Endodermal cell (in vitro differentiated cells): Measurements from ENCODE around the gene DENND5A. TPM values are rescaled to one million over a fixed set of nuclear protein-coding genes. Genes with fewer than 3 reads are reported as not detected.

Experiments
- DNase-seq: peaks from one replicate; pipeline ENCODE4 v3.0.0-alpha.2; 2017
- H3K27ac ChIP-seq: 2 replicates; pipeline ENCODE4 v1.5.1; 2013; ENCODE audit warnings: mild to moderate bottlenecking, low read depth, low read length, moderate library complexity
- H3K27me3 ChIP-seq: 2 replicates; pipeline ENCODE4 v1.6.1; 2013; ENCODE audit warnings: mild to moderate bottlenecking, low read length, moderate library complexity; ENCODE audit not compliant: insufficient read depth, control insufficient read depth, poor library complexity, severe bottlenecking
- H3K36me3 ChIP-seq: 2 replicates; pipeline ENCODE4 v1.7.0; 2013; ENCODE audit warnings: mild to moderate bottlenecking, low read length, moderate library complexity; ENCODE audit not compliant: control insufficient read depth, insufficient read depth
- H3K4me1 ChIP-seq: one replicate; pipeline ENCODE4 v1.7.0; 2013; ENCODE audit warnings: low read length; ENCODE audit not compliant: control insufficient read depth, insufficient read depth
- H3K4me3 ChIP-seq: 2 replicates; pipeline ENCODE4 v1.5.1; 2013; ENCODE audit warnings: mild to moderate bottlenecking, low read length, moderate library complexity
- H3K9ac ChIP-seq: 2 replicates; pipeline ENCODE4 v1.6.1; 2013; ENCODE audit warnings: mild to moderate bottlenecking, low read length, moderate library complexity; ENCODE audit not compliant: poor library complexity, severe bottlenecking; ENCODE audit errors: extremely low read depth
- H3K9me3 ChIP-seq: 2 replicates; pipeline ENCODE4 v1.6.1; 2013; ENCODE audit warnings: mild to moderate bottlenecking, low read length, moderate library complexity; ENCODE audit not compliant: control insufficient read depth
- H3K27ac Mint-ChIP-seq: 2 replicates; pipeline ENCODE4 v1.8.0; 2020; ENCODE audit warnings: mixed read lengths
- H3K27me3 Mint-ChIP-seq: 2 replicates; pipeline ENCODE4 v1.8.0; 2021; ENCODE audit warnings: mild to moderate bottlenecking, mixed read lengths; ENCODE audit not compliant: insufficient read depth
- H3K36me3 Mint-ChIP-seq: 2 replicates; pipeline ENCODE4 v1.8.0; 2020; ENCODE audit warnings: low read depth, mixed read lengths
- H3K4me1 Mint-ChIP-seq: 2 replicates; pipeline ENCODE4 v1.8.0; 2020; ENCODE audit warnings: mixed read lengths
- H3K4me3 Mint-ChIP-seq: 2 replicates; pipeline ENCODE4 v1.8.0; 2020; ENCODE audit warnings: mild to moderate bottlenecking, moderate library complexity, mixed read lengths
- H3K9me3 Mint-ChIP-seq: 2 replicates; pipeline ENCODE4 v1.8.0; 2020; ENCODE audit warnings: mild to moderate bottlenecking, mixed read lengths
- WGBS, 2 experiments: methylation state at CpG; one replicate each; pipeline versions ENCODE4 v1.1.5 to v1.1.7; 2013; ENCODE audit warnings: missing lambda C conversion rate in 2 of 2, mixed read lengths in 1 of 2; ENCODE audit not compliant: insufficient coverage in 1 of 2, insufficient read length in 1 of 2; 5-methylcytosine and 5-hydroxymethylcytosine counted together
- total RNA-seq, 2 donors: library from RNA; stranded (reverse); fragmentation: NEBNext Ultra II Directional in 1 of 2; extraction: Animal tissue kit (Norgen Biotek cat#: 25700) in 1 of 2; gene quantifications; 2 replicates in 1 of 2; 3 replicates in 1 of 2; pipeline ENCODE4 v1.2.1, GENCODE V29; 2021
- TF ChIP-seq, protein P1 (sequence below): fragments of 200-600 bp; sonication (generic); conservative IDR thresholded peaks from 2 replicates; pipeline ENCODE4 v1.5.0; 2021; ENCODE audit warnings: antibody characterized with exemption, mild to moderate bottlenecking

The DENND5A gene
- total RNA-seq, 2 donors from 2014 or later: 119 to 171 TPM

DNA sequence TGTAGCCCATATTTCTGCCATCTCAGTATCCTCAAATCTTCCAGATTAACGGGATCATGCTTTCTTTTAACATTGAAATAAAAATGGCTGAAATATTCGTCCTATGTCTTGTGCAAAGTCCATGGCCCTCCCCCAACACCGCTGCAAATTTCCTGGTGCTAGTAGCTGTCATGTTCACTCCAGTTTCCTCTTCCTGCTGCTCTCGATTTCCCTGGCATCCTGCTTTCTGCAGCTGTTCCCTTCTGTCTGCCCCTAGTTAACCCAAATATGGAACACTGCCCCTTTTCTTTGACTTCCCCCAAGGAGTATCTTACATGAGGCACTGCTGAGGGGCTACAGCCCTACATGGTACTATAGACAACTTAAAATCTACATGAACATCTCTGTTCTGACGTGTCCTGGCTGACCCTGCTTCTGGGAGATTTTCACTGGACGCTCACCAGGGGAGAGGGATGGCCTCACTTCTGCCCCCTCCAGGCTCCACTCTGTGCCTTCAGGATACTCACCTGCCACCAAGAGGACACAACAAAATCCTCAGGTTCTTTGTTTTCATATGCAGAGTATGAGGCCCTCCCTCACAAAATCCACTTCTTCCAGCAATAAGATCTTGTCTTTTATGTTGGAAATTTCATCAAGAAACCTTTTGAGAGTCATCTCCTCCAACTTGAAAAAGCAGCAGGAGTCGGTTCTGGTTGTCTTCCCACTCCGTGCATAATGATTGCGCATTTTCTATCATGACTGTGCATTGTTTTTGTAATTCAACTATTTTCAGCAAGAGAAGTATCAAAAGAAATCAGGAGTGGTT, 144.3 kb downstream of the DENND5A start:
- Histone ChIP-seq H3K27me3 (no peaks in the 10 kb centered on the region), H3K36me3 (no peaks in the 10 kb centered on the region), H3K9ac (no peak overlapping the region), H3K9me3 (no peaks in the 10 kb centered on the region), H3K27ac (no peak overlapping the region), H3K4me1 (no peaks in the 10 kb centered on the region), H3K4me3 (no peak overlapping the region)
- Mint-ChIP-seq H3K4me3 (no peak overlapping the region), H3K36me3 (no peaks in the 10 kb centered on the region), H3K27ac (peak overlapping the region; percentile 26), H3K4me1 (peaks cover 8% of the 10 kb centered on the region), H3K27me3 (no peaks in the 10 kb centered on the region), H3K9me3 (no peaks in the 10 kb centered on the region)
- 63 to 68% methylated on average over 8 to 9 of the region's 9 CpGs for WGBS, 2 experiments
- TF ChIP-seq, protein P1, sequence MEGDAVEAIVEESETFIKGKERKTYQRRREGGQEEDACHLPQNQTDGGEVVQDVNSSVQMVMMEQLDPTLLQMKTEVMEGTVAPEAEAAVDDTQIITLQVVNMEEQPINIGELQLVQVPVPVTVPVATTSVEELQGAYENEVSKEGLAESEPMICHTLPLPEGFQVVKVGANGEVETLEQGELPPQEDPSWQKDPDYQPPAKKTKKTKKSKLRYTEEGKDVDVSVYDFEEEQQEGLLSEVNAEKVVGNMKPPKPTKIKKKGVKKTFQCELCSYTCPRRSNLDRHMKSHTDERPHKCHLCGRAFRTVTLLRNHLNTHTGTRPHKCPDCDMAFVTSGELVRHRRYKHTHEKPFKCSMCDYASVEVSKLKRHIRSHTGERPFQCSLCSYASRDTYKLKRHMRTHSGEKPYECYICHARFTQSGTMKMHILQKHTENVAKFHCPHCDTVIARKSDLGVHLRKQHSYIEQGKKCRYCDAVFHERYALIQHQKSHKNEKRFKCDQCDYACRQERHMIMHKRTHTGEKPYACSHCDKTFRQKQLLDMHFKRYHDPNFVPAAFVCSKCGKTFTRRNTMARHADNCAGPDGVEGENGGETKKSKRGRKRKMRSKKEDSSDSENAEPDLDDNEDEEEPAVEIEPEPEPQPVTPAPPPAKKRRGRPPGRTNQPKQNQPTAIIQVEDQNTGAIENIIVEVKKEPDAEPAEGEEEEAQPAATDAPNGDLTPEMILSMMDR: peak; percentile 89
- DNase-seq: peak; percentile 89

DNA sequence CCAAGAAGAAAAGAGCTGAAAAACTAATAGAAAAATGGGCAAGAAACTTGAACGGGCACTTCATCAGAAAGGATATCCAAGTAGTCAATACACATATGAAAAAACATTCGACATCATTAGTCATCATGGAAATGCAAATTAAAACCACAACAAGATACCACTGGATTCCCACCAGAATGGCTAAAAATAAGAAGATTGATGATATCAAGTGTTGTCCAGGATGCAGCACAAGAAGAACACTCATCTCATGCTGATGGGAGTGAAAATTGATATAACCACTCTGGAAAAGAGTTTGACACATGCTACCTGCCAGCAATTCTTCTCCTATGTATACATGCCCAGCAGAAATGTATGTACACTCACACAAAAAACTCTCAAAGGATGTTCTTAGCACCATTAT, 146.9 kb downstream of the DENND5A start:
- peaks cover 8% of the 10 kb centered on the region for H3K4me1 Mint-ChIP-seq
- peaks cover 17% of the 10 kb centered on the region for H3K9me3 ChIP-seq
- H3K27me3 ChIP-seq: no peaks in the 10 kb centered on the region
- 100% methylated on average over 1 of the region's 2 CpGs; no CpG with 5 or more reads in 1 of the 2 experiments for WGBS, 2 experiments
- H3K4me3 Mint-ChIP-seq: no peak overlapping the region
- H3K27me3 Mint-ChIP-seq: no peaks in the 10 kb centered on the region
- H3K36me3 Mint-ChIP-seq: peaks cover 6% of the 10 kb centered on the region
- peaks cover 10% of the 10 kb centered on the region for H3K9me3 Mint-ChIP-seq
- no peak overlapping the region for H3K27ac Mint-ChIP-seq
- no peak overlapping the region for H3K4me3 ChIP-seq
- TF ChIP-seq, protein P1: no peak
- no peaks in the 10 kb centered on the region for H3K36me3 ChIP-seq
- H3K4me1 ChIP-seq: no peaks in the 10 kb centered on the region
- DNase-seq: no peak
- no peak overlapping the region for H3K9ac ChIP-seq
- H3K27ac ChIP-seq: no peak overlapping the region

DNA sequence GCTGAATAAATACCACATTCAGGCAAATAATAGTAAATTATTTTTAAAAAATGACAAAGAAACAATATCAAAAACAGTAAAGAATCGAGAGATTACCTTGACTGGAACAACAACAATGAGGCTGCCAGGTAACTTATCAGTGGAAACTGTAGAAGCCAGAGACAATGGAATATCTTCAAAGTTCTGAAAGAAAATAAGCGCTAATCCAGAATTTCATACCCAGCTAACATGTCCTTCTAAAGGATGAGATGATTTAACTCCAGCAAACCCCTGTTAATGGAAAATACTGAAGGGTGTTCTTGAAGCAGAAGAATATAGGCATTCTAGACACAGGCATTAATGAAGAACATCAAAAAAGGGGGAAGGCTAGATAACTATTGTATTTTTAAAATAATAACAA, 153.1 kb downstream of the DENND5A start:
- peaks cover 36% of the 10 kb centered on the region for H3K9me3 ChIP-seq
- 90 to 100% methylated on average over 1 to 2 of the region's 2 CpGs for WGBS, 2 experiments
- H3K9ac ChIP-seq: no peak overlapping the region
- Mint-ChIP-seq H3K27ac (no peak overlapping the region), H3K4me3 (no peak overlapping the region), H3K27me3 (no peaks in the 10 kb centered on the region), H3K4me1 (peaks cover 5% of the 10 kb centered on the region), H3K36me3 (peaks cover 13% of the 10 kb centered on the region), H3K9me3 (peaks cover 29% of the 10 kb centered on the region)
- peaks cover 6% of the 10 kb centered on the region for H3K36me3 ChIP-seq
- no peak for DNase-seq
- H3K4me3 ChIP-seq: no peak overlapping the region
- no peaks in the 10 kb centered on the region for H3K4me1 ChIP-seq
- H3K27ac ChIP-seq: no peak overlapping the region
- TF ChIP-seq, protein P1: no peak
- no peaks in the 10 kb centered on the region for H3K27me3 ChIP-seq
